Fibroblast of pulmonary artery (primary cell): Measurements from ENCODE around the gene HGF.
A peak's percentile ranks its signal among the peaks of the same experiment; 100 is the strongest.

ENCODE experiments used
- DNase-seq: peaks from one replicate; pipeline ENCODE4 v3.0.0-alpha.2; 2010; ENCODE audit warnings: low read depth
- H3K4me3 ChIP-seq: replicated peaks from 2 replicates; pipeline ENCODE4 v1.5.1; 2011; ENCODE audit warnings: low read depth, mild to moderate bottlenecking, control low read depth, low read length, moderate library complexity
- CTCF ChIP-seq: IDR thresholded peaks from 2 replicates; pipeline ENCODE4 v1.5.1; 2011; ENCODE audit warnings: mild to moderate bottlenecking, control low read depth, low read length, inconsistent platforms; ENCODE audit errors: missing control alignments

Gene HGF

GRCh38 chr7:81774551-81774950 is 4.7 kb upstream of the HGF start:
- H3K4me3 ChIP-seq, result no peak overlapping the region
- TF ChIP-seq CTCF, result no peak
- no peak for DNase-seq

DNA sequence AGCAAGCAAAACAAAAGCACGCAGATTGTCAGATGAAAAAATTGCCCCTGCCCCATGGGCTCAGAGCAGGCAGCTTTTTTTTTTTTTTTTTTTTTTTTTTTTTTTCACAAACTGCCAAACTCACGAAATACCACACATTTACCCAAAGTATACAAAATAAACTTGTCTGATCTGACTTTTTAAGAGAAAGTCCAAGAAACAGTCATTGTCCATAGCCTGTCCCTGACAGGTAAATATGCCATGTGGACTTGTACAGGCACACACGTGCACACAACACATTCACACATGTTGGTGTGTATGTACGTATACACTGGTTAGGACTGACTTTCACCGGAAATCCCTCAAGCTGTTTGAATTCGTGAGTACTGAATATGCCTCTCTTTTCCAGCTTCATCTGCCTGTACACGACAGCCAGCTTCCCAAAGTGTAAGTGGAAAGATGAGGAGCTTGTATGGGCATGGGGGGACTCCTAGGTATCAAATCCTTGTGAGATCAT is 929 bp upstream of the HGF start:
- H3K4me3 ChIP-seq, result no peak overlapping the region
- DNase-seq, result no peak
- TF ChIP-seq CTCF, result no peak

DNA sequence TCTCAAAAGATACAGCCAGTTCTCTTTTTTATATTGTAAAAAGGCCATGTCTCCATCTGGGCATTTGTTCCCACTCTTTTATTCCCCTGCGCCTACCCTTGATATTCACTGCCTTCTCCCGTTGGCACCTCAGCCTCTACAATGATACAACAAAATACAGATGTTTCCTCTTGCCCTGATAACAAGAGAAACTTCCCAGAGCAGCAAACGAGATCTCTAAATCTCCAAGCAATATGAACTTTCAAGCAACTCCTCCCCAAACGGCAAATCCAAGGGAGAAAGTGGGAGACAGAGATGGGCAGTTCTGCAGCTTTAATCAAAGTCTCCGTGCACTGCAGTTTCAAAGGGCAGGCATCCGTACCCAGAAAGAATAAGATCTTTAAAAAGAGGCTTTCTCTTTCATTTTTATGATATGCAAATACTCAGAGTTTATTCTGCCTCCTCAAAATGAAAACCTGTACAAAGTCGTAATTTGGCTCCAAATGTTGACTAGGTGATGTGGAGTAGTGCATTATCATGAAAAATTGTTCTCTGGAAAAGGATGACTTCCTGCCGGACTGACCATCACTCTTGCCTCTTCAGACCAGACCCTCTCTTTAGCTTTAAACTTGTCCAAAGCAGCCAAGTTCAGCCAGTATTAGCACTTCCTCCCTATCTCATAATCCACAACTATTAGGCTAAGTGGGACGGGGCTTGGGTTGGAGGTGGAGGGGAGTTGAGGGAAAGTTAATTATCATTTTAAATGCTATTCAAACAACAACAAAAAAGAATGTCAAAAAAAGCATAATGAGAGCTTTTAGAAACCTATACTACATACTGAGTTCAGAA is 682 bp downstream of the HGF start:
- no peak for TF ChIP-seq CTCF
- peak overlapping the region; percentile 74 for H3K4me3 ChIP-seq
- DNase-seq, result no peak

GRCh38 chr7:81767926-81768325 is 1.9 kb downstream of the HGF start:
- peak overlapping the region; percentile 74 for H3K4me3 ChIP-seq
- TF ChIP-seq CTCF, result no peak
- DNase-seq, result peak; percentile 67

DNA sequence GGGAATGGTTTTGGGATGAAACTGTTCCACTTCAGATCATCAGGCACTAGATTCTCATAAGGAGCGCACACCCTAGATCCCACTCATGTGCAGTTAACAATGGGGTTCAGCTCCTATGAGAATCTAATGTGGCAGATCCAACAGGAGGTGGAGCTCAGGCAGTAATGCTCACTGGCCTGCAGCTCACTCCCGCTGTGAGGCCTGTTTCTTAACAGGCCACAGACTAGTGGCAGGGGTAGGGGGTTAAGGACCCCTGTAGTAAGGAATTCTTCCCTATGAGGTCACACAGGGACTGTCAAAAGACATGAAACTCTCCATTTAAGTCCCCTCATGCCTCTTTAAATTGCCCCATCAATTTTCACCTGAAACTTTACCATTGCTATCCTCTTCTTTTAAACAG is 8.0 kb downstream of the HGF start:
- no peak for TF ChIP-seq CTCF
- no peak for DNase-seq
- no peak overlapping the region for H3K4me3 ChIP-seq

DNA sequence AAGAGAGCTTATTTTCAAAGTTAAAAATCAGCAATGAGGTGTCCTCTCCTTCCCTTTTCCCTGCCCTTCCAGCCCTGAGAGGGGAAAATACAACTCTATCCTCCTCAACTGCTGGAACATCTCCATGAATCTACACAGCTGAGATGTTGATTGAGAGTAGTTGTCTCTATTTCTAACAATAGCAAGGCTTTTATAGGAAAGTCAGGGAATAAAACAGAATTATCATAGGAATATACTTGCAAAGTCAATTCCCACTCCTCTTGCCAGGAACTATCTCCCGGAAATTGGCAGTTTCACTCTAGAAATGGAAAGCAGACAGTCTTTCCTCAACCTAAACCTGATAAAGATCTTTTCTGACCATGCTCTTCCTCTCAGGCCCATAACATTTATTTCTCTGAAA is 8.8 kb downstream of the HGF start:
- no peak for TF ChIP-seq CTCF

More for the DNA sequence above, 8.8 kb downstream of the HGF start:
- no peak for DNase-seq
- H3K4me3 ChIP-seq, result no peak overlapping the region
